GM18507 (cell line): Measurements from ENCODE around the gene HAPLN3.
A peak's percentile ranks its signal among the peaks of the same experiment; 100 is the strongest.

ENCODE experiments used
- DNase-seq: peaks from one replicate; pipeline ENCODE4 v3.0.0; 2011; ENCODE audit warnings: low read depth; ENCODE audit not compliant: insufficient read length; ENCODE audit errors: extremely low spot score
- FAIRE-seq: peaks from 2 replicates; lab custom pipeline; 2011; peaks lifted over from hg19 to GRCh38; lab: Jason Lieb, UNC

HAPLN3 gene

DNA sequence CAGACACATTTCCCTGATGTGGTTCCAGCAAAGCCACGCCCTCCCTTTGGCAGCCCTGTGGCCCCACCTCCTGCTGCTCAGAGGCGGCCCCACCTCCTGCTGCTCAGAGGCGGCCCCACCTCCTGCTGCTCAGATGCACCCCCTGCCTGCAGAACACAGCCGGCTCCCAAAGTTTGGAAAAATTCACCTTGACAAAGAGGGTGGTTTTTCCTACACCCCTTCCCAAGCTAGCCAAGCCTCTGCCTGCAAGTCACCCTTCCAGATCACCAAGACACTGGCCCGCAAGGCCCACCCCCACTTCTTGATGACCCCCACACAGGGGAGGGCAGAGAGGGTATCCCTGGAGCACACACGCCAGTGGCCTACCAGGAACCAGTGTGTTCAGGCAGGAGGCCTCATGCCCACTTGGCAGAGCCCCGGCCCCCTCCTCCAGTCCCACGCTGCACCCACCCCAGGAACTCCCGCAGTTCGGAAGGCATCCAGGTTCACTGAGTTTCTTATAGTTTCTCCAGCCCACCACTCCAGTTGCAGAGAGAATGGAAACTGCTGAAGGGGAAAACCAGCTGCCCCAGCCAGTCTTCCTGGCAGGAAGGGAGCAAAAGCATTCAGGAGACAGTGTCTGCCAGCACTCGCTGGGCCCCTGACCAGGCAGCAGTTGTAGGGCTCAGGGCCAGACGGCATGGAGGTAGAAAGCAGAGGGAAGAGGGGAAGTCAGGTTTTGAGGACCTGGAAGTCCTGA is 2.3 kb upstream of the HAPLN3 start:
- DNase-seq (no peak), FAIRE-seq (no peak)

DNA sequence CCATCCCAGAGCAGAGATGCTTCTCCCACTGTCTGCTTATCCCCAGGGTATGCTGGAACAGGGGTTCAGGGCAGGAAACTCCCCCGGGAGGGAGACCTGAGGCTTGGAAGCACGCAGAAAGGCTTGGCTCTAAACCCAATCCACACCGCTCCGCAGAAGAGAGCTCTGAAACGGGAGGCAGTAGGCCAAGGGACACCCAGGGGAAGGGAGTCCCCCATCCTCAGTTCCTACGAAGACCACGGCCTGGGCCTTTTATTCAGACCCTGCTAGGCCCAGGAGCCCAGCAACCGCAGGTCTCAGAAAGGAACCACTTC is 1.8 kb upstream of the HAPLN3 start:
- FAIRE-seq, result no peak
- DNase-seq, result no peak

DNA sequence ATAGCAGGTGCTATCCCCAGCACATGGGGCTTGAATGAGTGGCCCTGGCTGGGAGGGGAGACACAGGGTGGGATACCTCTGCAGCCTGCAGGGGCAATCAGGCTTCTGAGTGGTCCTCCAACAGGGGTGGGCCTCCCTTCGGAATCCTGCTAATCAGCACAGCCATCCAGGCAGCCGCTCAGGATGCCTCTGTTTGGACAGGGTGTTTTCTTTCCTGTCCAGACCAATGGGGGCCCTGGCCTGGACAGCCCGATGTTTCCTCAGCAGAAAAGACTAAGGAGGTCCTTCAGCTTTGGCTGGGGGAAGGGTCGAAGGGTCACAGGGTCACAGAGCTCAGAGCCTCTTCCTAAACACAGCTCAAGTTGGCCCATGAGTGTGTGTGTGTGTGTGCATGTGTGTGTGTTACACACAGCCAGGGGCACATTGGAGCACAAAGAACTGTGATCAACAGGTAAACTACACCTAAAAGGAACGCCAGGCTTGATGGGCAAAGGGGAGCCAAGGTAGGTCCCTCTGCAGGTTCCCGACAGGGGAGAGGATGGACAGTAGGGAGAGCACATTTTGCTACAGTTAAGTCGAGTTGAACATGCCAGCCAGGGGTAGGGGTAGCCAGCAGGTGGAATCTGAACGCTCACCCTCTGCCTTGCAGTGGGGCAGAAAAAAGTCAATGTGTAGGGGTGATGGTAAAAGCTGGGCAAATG is 1.1 kb upstream of the HAPLN3 start:
- DNase-seq (no peak), FAIRE-seq (no peak)

DNA sequence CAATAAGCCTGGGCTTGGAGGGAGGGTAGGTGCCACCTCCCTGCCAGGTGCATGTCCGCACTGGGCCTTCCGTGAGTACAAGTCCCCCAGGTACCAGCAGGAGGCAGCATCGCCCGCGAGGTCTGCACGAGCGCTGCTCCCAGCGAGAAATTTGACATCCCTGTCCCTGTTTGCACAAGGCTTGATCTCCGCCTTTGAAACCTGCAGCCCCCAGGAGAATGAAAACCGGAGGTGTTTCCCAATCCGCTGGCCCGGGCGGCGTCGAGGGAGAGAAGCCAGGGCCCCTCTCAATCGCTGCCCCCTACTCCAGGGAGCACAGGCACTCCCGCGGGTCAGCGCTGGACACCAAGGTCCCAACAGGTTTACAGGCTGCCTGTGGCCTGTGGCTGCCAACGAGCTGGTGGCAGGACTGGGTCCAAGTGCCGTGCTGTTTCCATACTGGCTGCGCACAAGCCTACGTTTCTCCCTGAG is 961 bp downstream of the HAPLN3 start:
- FAIRE-seq (peak; percentile 88), DNase-seq (peak; percentile 72)

DNA sequence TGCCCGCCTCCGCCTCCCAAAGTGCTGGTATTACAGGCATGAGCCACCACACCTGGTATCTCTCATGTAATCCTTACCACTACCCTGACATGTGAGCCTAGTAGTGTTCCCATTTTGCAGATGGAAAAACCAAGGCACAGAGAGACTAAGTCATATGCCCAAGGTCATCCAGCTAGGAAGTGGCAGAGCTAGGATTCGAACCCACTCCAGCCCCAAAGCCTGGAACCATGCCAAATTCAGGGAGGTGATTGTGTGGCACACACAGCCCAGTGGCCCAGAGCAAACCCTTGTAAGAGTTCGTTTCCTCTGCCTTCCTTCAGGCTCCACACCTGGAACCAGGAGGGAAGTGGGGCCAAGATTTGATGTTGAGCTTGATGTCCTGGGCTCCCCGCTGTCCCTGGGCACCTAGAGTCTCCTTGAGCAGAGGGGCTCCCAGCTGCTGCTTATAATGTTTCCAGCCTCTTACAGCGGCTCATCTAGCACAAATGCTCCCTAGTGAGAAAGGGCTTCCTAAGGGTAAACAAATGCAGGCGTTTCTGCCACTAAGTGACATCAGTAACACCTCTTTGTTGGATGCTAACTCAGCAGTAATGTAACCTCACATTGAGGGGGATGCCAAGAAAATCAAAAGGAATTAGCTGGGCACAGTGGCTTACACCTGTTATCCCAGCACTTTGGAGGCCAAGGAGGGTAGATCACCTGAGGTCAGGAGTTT is 3.6 kb downstream of the HAPLN3 start:
- no peak for DNase-seq
- FAIRE-seq, result no peak

DNA sequence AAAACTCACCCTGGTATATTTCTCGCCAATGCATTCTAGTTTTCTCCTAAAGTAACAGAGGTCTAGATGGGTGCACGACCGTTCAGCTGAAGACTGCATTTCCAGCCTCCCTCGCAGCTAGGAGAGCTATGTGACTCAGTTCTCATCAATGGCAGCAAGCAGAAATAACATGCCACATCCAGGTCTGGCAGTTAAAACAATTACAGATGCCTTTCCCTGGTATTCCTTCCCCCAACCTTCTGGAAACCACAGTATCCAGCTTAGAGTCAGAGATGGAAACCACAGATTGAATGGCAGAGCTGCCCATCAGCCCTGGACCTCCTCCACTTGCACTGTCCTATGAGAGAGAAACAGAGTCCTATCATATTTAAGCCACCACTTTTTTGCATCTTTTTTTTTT is 4.8 kb downstream of the HAPLN3 start:
- DNase-seq, result no peak

DNA sequence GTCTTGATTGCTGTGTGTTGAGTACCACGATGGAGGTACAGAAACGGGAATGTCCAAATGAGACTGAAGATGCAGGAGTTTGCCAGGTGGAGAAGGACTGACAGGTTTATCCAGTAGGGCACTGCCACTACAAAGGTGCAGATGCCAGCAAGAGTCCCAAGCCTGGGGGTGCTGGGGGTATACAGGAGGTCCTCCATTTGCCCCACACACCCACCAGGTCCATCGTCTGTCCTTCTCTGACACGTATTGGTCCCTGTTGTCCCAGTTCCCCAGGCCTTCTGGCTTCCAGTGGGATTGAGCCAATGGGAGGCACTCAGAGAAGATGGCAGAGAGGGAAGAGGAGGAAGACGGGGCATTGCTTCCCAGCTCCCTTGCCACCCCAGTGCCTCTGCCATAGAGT is 6.6 kb downstream of the HAPLN3 start:
- FAIRE-seq (no peak), DNase-seq (no peak)

More for the DNA sequence above, 4.8 kb downstream of the HAPLN3 start:
- no peak for FAIRE-seq

DNA sequence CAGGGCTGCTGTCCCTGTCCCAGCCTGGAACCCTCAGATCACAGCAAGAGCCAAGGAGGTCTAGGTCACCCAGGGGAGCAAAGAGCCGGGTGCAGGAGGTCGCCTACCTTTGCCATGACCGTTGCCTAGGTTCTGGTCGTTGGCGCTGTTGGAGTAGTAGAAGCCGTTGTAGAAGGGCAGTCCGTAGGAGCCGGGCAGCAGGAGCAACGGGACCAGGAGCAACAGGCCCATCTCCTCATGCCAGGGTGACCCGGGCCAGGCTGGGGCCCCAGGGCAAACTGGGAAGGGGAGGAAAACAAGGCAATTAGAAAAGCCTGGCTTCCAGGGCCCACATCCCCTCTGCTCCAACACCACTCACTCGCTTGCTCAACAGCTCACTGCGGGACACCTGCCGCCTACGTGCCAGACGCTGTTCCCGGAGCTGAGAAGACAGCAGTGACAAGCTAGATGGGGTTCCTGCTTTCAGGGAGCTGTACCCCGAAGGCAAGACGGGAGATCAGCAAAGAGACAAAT is 8.2 kb downstream of the HAPLN3 start:
- FAIRE-seq, result no peak
- DNase-seq, result no peak

DNA sequence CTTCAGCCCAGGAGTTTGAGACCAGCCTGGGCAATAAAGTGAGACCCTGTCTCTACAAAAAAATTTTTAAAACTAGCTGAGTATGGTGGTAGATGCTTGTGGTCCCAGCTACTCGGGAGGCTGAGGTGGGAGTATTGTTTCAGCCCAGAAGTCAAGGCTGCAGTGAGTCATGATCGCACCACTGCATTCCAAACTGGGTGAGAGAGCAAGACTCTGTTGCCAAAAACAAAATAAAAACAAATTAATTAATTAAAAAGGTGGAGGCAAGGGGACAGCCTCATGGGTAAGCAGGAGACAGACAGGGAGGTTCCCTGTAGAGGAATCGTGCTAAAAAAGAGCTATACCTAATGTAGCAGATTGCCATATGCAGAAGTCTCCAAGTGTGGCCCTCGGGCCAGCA is 12.6 kb downstream of the HAPLN3 start:
- no peak for FAIRE-seq
- DNase-seq, result no peak

DNA sequence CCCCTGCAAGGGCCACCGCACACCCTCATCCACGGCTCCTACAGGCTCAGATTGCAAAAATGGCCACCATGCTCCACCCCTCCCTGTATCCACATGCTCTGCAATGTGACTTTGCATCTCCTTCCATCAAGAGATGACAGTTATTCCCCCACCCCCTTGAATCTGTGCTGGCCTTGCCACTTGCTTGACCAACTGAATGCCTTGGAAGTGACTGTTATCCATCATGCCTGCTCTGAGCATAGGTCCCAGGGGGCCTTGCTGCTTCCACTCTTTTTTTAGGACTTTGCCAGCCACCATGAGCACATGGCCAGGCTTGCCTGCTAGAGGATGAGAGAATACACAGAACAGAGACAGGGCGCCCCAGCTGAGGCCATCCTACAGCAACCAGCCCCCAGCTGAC is 13.6 kb downstream of the HAPLN3 start:
- no peak for DNase-seq
- FAIRE-seq, result no peak

DNA sequence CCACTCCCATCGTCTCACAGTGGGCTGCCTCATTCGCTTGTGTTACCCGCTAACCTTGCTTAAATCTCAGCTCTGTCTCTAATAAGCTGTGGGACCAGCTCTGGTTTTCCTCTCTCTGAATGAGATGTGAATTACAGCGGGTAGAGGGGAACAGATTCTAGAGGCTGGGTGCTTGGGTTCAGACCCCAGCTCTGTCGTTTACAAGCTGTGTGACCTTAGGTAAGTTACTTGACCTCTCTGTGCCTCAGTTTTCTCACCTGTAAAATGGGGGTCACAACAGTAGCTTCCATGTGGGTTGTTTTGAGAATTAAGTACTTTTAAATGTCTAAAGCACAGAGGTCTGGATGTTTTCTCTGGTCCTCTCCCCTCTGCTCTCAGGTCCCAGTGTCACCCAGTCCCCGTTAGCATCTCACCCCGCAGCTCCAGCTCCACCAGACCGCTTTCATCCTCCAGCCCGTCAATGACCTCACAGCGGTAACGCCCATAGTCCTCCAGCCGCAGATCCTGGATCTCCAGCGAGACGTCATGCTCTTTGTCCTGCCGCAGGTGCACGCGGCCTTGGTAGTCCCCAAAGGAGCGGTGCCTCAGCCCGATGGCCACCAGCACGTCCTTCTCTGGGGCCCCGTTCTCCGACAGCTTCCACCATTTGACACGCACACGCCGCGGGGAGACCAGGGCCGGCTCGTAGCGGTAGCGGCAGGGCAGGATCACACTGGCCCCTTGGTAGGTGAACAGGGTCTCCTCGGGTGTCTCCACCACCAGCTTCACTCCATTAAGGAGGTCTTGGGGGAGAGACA is 14.2 kb downstream of the HAPLN3 start:
- DNase-seq, result no peak
- FAIRE-seq, result no peak

DNA sequence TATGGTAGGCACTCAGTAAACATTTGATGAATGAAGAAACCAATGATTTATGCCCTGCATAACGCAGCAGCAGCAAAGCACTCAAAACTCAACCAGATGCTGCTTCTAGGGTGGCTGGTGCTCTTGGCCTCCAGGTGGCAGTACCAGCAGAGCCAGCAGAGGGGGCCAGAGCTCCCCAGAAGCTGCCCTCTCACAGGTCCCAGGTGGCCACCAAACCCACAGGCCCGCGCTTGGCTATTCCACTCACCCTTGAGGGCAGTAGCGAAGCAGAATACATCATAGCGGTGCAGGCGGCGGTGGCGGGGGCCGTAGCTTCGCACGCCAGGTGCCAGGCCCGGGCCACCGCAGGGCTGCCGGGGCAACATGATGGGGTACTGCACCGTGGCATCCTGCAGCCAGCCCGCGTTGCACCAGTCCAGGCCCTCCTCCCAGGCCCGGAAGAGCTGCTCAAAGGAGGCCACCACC is 16.6 kb downstream of the HAPLN3 start:
- peak; percentile 45 for FAIRE-seq
- peak; percentile 39 for DNase-seq

DNA sequence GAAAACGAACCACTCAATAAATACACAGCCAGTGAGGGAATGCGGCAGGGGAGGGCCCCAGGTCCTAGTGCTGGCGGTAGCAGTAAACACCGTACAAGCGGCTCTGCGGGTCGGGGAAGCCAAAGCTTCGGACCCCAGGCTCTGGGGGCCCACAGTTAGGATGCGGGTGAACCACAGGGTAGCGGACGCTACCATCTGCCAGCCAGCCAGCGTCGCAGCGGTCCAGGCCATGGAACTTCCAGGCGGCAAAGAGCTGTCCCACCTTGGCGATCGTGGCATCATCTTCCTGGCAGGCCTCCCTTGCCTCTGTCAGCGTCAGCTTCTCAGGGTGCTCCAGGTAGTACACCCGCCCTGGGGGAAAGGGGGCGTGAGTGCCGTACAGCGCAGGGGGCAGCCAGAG is 17.4 kb downstream of the HAPLN3 start:
- DNase-seq, result no peak
- FAIRE-seq, result no peak

DNA sequence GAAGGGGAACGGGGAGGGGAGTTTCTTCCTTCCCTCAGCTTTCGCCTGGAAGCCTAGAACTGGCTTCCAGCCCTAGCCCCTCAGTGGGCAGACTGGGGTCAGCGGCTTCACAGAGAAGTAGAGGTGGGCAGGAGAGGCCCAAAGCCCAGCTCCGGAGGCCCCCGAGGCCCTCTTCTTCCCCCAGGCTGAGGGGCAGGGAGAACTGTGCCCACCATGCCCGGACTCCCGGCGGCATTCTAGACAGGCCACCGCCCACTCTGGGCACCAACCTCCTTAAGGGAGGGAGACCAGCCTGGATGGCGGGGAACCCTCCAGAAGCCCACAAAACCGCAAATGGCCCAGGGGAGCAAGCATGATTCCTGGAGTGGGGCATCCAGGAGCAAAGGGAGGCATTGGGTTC is 17.9 kb downstream of the HAPLN3 start:
- FAIRE-seq, result no peak
- no peak for DNase-seq

DNA sequence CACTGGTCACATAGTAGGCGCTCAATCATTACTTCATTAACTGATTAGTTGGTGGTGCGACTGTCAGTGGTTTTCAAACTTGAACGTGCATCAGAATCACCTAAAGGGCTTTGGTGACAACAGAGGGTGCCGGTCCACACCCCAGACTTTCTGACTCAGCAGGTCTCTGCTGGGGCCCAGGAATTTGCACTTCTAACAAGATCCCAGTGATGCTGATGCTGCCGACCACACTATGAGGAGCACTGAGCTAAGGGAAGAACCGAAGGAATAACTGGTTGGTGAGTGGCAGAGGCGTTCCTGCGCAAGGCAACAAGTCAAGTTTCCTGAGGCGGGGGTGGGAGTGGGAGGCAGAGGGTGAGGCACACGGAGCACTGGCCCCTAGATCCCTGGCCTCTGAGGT is 18.8 kb downstream of the HAPLN3 start:
- no peak for FAIRE-seq

DNA sequence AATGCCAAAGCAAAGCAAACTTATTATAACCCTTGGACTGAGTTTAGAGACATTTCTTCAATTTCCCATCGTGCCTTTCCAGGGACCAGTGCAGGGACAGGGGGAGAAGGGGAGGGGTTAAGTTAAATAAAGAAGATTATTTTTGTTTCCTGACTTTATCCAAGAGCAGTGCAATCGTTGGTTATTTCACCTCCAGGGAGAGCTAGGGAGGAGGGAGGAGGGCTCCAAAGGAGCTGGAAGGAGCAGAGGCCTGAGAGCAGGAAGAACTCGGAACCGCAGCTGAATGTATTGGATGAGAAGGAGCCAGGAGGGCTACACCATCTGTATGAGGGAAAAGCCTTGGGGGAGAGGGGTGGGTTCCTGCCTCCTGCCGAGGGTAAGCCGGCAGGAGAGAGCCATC is 20.7 kb downstream of the HAPLN3 start:
- no peak for FAIRE-seq
- DNase-seq, result no peak

More for the DNA sequence above, 18.8 kb downstream of the HAPLN3 start:
- DNase-seq, result no peak

DNA sequence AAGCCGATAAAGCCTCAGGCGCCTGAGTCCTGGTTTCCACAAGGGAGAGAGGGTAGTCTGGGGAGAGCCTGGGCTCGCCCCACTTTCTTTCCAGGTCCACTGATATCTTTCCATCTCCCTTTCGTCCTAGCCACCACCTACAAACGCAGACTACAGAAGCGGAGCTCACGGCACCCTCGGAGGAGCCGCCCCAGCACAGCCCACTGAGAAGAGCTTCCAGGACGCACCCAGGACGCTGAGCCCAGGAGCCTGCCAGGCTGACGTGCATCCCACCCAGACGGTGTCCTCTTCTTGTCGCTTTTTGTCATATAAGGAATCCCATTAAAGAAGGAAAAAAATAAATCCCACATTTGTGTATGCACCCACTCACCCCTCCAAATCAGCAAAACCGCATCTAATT is 21.1 kb downstream of the HAPLN3 start:
- DNase-seq (no peak), FAIRE-seq (no peak)

DNA sequence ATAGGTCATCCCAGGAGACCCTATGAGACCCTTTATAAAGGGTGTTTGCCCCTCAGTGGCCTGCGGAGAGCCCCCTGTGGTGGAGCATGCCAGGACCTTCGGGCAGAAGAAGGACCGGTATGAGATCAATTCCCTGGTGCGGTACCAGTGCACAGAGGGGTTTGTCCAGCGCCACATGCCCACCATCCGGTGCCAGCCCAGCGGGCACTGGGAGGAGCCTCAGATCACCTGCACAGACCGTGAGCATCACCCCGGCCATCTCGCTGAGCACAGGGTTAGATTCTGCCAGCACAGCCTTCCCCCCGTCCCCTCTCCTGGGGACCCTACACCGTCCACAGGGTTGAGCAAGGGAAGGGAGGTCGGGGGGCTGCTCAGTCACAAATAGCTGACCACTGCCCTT is 21.6 kb downstream of the HAPLN3 start:
- no peak for FAIRE-seq
- no peak for DNase-seq

DNA sequence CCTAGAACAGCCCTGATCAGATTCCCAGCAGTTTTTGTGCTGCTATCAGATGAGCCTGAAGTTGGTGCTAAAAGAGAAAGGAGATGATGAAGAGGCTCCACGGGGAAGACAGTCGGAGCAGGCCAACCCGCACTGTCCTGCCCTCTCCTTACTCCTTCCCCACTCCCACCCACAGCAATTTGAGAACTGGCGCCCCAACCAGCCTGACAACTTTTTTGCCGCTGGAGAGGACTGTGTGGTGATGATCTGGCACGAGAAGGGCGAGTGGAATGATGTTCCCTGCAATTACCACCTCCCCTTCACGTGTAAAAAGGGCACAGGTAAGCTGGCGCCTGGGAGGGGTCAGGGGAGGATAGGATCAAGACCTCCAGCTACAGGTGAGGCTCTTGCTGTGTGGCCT is 22.6 kb downstream of the HAPLN3 start:
- no peak for FAIRE-seq
- DNase-seq, result no peak

DNA sequence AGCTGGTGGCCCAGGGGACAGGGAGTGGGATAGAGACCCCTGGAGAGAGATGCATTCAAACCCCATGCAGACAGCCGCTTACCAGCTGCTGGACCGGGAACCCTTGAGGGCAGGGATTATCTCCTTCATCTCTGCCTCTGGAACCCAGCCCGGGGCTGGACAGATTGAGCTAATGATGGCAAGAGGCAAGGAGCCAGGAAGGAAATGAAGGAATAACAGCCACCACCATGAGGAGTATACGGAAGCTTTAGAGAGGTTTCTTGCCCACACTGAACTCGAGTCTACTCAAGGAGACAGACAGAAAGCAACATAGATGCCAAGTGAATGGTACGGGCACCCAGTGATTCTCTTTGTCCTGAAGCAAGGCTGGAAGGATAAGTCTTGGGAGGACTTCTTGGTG is 23.2 kb downstream of the HAPLN3 start:
- FAIRE-seq (no peak), DNase-seq (no peak)
